Pulmonary artery endothelial cell (primary cell): ENCODE measurements around the gene BTG1. TPM values are rescaled to one million over a fixed set of nuclear protein-coding genes. Genes with fewer than 3 reads are reported as not detected.
"Not testable (repeated sequence)": the region's sequence is repeated elsewhere in the genome, so short reads cannot be mapped to it uniquely, and the experiment has no call there.

Experiments used
- DNase-seq: peaks from one replicate; pipeline ENCODE4 v3.0.0-alpha.2; 2011; ENCODE audit warnings: low read depth, low spot score
- total RNA-seq: library from RNA; depleted of rRNA; stranded (reverse); fragments of >200 nt; gene quantifications from 2 replicates; pipeline ENCODE4 v1.2.3, GENCODE V29; 2014

Gene BTG1
- total RNA-seq, 1 donor from 2014 or later: 17.4 TPM

GRCh38 chr12:92098594-92099380 lies 46.9 kb downstream of the BTG1 start:
- no peak for DNase-seq

GRCh38 chr12:92096346-92097136 lies 49.1 kb downstream of the BTG1 start:
- no peak for DNase-seq

GRCh38 chr12:92094751-92095161 lies 50.9 kb downstream of the BTG1 start:
- DNase-seq: no peak

- DNase-seq: not testable (repeated sequence)
Measured at GRCh38 chr12:92094301-92094700, 51.3 kb downstream of the BTG1 start.
